ENCODE results near the gene PLEKHG5. TPM values are rescaled to one million over a fixed set of nuclear protein-coding genes. Genes with fewer than 3 reads are reported as not detected.

PLEKHG5 gene
- total and polyA plus RNA-seq, 4 donors: 0.28 to 1.9 (median 1.1) TPM

DNA sequence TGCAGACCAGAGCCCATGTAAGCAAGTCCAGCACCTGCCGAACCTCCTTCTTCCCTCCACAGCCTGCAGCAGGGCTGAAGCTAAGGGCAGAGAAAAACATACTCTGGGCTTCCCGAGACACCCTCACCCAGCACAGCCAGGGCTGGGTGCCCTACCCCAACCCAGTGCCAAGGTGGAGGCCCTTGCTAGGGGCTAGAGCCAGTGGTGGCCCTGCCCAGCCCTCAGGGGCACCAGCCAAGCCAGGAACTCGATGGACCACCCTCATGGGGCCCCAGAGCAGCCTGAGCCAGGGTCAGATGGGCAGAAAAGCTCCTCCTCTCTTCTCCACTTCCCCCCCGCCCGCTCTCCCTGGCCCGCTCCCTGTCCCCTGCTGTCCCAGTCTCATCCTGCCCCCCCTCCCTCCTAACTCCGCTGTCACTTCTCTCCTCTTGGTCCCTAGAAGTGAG, 41.4 kb downstream of the PLEKHG5 start:
- peak overlapping the region in 1 of 3 donors; percentile 11 for H3K4me3 ChIP-seq (ENCODE audit: low read depth in 1 of 3, low read length in 3 of 3)
- no peaks in the 10 kb centered on the region for H3K27me3 ChIP-seq (ENCODE audit: control insufficient read depth in 4 of 4, insufficient read depth in 4 of 4, low read length in 3 of 4)
- peak overlapping the region; percentile 70 to 76 for H3K27ac ChIP-seq (ENCODE audit: low read depth in 1 of 2, low read length in 2 of 2)
- no peaks in the 10 kb centered on the region for H3K9me3 ChIP-seq (ENCODE audit: control insufficient read depth in 4 of 4, low read length in 3 of 4)
- H3K36me3 ChIP-seq (ENCODE audit: control insufficient read depth in 4 of 4, insufficient read depth in 3 of 4, low read depth in 1 of 4, low read length in 3 of 4): no peaks in the 10 kb centered on the region
- no peak for DNase-seq (ENCODE audit: low spot score)
- TF ChIP-seq, protein P1, sequence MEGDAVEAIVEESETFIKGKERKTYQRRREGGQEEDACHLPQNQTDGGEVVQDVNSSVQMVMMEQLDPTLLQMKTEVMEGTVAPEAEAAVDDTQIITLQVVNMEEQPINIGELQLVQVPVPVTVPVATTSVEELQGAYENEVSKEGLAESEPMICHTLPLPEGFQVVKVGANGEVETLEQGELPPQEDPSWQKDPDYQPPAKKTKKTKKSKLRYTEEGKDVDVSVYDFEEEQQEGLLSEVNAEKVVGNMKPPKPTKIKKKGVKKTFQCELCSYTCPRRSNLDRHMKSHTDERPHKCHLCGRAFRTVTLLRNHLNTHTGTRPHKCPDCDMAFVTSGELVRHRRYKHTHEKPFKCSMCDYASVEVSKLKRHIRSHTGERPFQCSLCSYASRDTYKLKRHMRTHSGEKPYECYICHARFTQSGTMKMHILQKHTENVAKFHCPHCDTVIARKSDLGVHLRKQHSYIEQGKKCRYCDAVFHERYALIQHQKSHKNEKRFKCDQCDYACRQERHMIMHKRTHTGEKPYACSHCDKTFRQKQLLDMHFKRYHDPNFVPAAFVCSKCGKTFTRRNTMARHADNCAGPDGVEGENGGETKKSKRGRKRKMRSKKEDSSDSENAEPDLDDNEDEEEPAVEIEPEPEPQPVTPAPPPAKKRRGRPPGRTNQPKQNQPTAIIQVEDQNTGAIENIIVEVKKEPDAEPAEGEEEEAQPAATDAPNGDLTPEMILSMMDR (IDR thresholded peaks at IDR 0.05; ENCODE audit: low read depth, low read length, missing input control): no peak
- TF ChIP-seq GABPA (IDR thresholded peaks at IDR 0.05 in 1 of 2, conservative IDR thresholded peaks at IDR 0.05 in 1 of 2) (no peak), FOXA1 (IDR thresholded peaks at IDR 0.05) (no peak), RXRA (IDR thresholded peaks at IDR 0.05) (no peak), EGR1 (IDR thresholded peaks at IDR 0.05; ENCODE audit: low read depth in 2 of 2) (no peak)
- TF ChIP-seq, protein P2, sequence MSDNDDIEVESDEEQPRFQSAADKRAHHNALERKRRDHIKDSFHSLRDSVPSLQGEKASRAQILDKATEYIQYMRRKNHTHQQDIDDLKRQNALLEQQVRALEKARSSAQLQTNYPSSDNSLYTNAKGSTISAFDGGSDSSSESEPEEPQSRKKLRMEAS (IDR thresholded peaks at IDR 0.05): no peak
- TF ChIP-seq, protein P3, sequence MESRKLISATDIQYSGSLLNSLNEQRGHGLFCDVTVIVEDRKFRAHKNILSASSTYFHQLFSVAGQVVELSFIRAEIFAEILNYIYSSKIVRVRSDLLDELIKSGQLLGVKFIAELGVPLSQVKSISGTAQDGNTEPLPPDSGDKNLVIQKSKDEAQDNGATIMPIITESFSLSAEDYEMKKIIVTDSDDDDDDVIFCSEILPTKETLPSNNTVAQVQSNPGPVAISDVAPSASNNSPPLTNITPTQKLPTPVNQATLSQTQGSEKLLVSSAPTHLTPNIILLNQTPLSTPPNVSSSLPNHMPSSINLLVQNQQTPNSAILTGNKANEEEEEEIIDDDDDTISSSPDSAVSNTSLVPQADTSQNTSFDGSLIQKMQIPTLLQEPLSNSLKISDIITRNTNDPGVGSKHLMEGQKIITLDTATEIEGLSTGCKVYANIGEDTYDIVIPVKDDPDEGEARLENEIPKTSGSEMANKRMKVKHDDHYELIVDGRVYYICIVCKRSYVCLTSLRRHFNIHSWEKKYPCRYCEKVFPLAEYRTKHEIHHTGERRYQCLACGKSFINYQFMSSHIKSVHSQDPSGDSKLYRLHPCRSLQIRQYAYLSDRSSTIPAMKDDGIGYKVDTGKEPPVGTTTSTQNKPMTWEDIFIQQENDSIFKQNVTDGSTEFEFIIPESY (IDR thresholded peaks at IDR 0.05): no peak
- TF ChIP-seq, protein P4, sequence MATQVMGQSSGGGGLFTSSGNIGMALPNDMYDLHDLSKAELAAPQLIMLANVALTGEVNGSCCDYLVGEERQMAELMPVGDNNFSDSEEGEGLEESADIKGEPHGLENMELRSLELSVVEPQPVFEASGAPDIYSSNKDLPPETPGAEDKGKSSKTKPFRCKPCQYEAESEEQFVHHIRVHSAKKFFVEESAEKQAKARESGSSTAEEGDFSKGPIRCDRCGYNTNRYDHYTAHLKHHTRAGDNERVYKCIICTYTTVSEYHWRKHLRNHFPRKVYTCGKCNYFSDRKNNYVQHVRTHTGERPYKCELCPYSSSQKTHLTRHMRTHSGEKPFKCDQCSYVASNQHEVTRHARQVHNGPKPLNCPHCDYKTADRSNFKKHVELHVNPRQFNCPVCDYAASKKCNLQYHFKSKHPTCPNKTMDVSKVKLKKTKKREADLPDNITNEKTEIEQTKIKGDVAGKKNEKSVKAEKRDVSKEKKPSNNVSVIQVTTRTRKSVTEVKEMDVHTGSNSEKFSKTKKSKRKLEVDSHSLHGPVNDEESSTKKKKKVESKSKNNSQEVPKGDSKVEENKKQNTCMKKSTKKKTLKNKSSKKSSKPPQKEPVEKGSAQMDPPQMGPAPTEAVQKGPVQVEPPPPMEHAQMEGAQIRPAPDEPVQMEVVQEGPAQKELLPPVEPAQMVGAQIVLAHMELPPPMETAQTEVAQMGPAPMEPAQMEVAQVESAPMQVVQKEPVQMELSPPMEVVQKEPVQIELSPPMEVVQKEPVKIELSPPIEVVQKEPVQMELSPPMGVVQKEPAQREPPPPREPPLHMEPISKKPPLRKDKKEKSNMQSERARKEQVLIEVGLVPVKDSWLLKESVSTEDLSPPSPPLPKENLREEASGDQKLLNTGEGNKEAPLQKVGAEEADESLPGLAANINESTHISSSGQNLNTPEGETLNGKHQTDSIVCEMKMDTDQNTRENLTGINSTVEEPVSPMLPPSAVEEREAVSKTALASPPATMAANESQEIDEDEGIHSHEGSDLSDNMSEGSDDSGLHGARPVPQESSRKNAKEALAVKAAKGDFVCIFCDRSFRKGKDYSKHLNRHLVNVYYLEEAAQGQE (IDR thresholded peaks at IDR 0.05): no peak
- 9% methylated on average over 7 of the region's 7 CpGs for WGBS
- peaks cover 35 to 69% (median 44%) of the 10 kb centered on the region in 4 donors for H3K4me1 ChIP-seq (ENCODE audit: control insufficient read depth in 4 of 4, insufficient read depth in 4 of 4, low read length in 3 of 4)
- no peak overlapping the region for H3K9ac ChIP-seq (ENCODE audit: low read depth in 1 of 2, low read length in 2 of 2)

DNA sequence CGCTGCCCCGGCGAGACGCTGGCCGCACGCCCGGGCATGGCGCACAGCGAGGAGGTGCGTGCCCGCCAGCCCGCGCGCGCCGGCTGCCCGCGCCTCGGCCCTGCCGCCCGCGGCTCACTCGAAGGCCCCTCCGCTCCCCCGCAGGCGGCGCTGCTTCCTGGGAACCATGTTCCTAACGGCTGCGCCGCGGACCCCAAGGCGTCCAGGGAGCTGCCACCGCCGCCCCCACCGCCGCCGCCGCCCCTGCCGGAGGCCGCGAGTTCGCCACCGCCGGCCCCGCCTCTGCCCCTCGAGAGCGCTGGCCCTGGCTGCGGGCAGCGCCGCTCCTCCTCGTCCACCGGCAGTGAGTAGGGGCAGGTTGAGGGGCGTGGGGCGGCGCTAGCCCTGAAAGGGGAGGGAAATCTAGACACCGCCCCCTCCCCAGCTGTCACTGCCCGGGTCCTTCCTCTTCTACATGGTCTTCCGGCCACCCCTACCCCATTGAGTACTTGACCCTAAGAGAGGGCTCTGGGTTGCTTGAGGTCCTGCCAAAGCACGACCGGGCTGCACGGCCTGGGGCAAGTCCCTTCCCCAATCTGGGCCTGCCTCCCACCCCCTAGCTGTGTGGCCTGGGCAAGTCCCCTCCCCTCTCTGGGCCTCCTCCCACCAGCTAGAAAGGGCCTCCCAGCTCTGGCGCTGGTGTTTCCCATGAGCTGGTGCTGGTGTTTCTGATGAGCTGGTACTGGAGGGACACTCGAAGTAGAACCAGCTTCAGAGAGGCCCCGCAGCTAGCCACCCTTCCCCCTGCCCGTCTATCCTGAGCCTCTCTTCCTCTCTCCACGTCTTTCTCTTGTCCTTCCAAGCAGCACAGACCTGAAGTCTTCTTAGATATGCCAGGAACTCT, 42.5 kb downstream of the PLEKHG5 start:
- 3% methylated on average over 66 of the region's 66 CpGs for WGBS
- Histone ChIP-seq H3K9me3 (ENCODE audit: control insufficient read depth in 4 of 4, low read length in 3 of 4) (no peaks in the 10 kb centered on the region), H3K4me1 (ENCODE audit: control insufficient read depth in 4 of 4, insufficient read depth in 4 of 4, low read length in 3 of 4) (peaks cover 34 to 78% (median 53%) of the 10 kb centered on the region in 4 donors), H3K9ac (ENCODE audit: low read depth in 1 of 2, low read length in 2 of 2) (no peak overlapping the region), H3K27me3 (ENCODE audit: control insufficient read depth in 4 of 4, insufficient read depth in 4 of 4, low read length in 3 of 4) (no peaks in the 10 kb centered on the region), H3K36me3 (ENCODE audit: control insufficient read depth in 4 of 4, insufficient read depth in 3 of 4, low read depth in 1 of 4, low read length in 3 of 4) (no peaks in the 10 kb centered on the region), H3K27ac (ENCODE audit: low read depth in 1 of 2, low read length in 2 of 2) (peak overlapping the region; percentile 70 to 76), H3K4me3 (ENCODE audit: low read depth in 1 of 3, low read length in 3 of 3) (peak overlapping the region in 2 of 3 donors; percentile 10 to 55)
- no peak for DNase-seq (ENCODE audit: low spot score)
- peak in 1 of 2 donors; percentile 29 for TF ChIP-seq HNF4A (conservative IDR thresholded peaks at IDR 0.05)
- peak; percentile 43 to 70 for TF ChIP-seq RXRA (IDR thresholded peaks at IDR 0.05)
- TF ChIP-seq FOXA2 (IDR thresholded peaks at IDR 0.05): no peak
- no peak for TF ChIP-seq YY1 (IDR thresholded peaks at IDR 0.05)
- no peak for TF ChIP-seq HNF4G (IDR thresholded peaks at IDR 0.05)
- peak; percentile 60 for TF ChIP-seq SP1 (IDR thresholded peaks at IDR 0.05)
